HepG2 (cell line): Measurements from ENCODE around the gene RBM47. TPM values are rescaled to one million over a fixed set of nuclear protein-coding genes. Genes with fewer than 3 reads are reported as not detected.
A peak's percentile ranks its signal among the peaks of the same experiment; 100 is the strongest.

ENCODE experiments used
- ETV5 ChIP-seq: IDR thresholded peaks from 2 replicates; pipeline ENCODE4 v1.6.1; 2018; ENCODE audit warnings: missing biosample characterization, missing genetic modification reagents, inconsistent platforms, borderline replicate concordance
- FOXJ3 ChIP-seq: sonication (generic); formaldehyde crosslinking; IDR thresholded peaks from 2 replicates; pipeline ENCODE4 v1.4.0; 2020; ENCODE audit warnings: missing genetic modification reagents, mild to moderate bottlenecking, borderline replicate concordance
- MEF2D ChIP-seq: sonication (generic); formaldehyde crosslinking; IDR thresholded peaks from 2 replicates; pipeline ENCODE4 v1.5.1; 2020; ENCODE audit warnings: mild to moderate bottlenecking, missing genetic modification reagents
- MIER2 ChIP-seq: IDR thresholded peaks from 2 replicates; pipeline ENCODE4 v1.6.1; 2016; ENCODE audit warnings: missing biosample characterization, missing genetic modification reagents
- NR2F2 ChIP-seq: IDR thresholded peaks from 2 replicates; pipeline ENCODE4 v1.6.1; 2012; ENCODE audit warnings: low read depth, inconsistent platforms, borderline replicate concordance
- PPARG ChIP-seq: conservative IDR thresholded peaks from 2 replicates; pipeline ENCODE4 v1.6.1; 2016; ENCODE audit warnings: missing biosample characterization, missing genetic modification reagents
- RERE ChIP-seq: IDR thresholded peaks from 2 replicates; pipeline ENCODE4 v1.6.1; 2016; ENCODE audit warnings: low read depth, missing genetic modification reagents, missing compliant biosample characterization
- ZNF121 ChIP-seq: sonication (generic); formaldehyde crosslinking; IDR thresholded peaks from 2 replicates; pipeline ENCODE4 v1.5.0; 2020; ENCODE audit warnings: mild to moderate bottlenecking, missing genetic modification reagents
- ZNF17 ChIP-seq: sonication (generic); formaldehyde crosslinking; IDR thresholded peaks from 2 replicates; pipeline ENCODE4 v1.5.0; 2020; ENCODE audit warnings: mild to moderate bottlenecking, missing genetic modification reagents
- ZNF407 ChIP-seq: sonication (generic); formaldehyde crosslinking; IDR thresholded peaks from one replicate; pipeline ENCODE4 v1.5.1; 2020; ENCODE audit warnings: mild to moderate bottlenecking, missing genetic modification reagents; ENCODE audit errors: not compliant biosample characterization
- polyA plus RNA-seq, 8 experiments: library from polyadenylated mRNA; depleted of rRNA in 3 of 8; stranded (reverse) in 7 of 8; unstranded in 1 of 8; fragments of >200 nt; fragmentation: Illumina TruSeq in 4 of 8; extraction: Trizol in 4 of 8; gene quantifications; 2 replicates each; pipeline versions ENCODE4 v1.2.1 to v1.2.3, GENCODE V29; 2011 to 2016; ENCODE audit warnings: low read depth in 4 of 8, missing spikeins in 1 of 8, mixed read lengths in 1 of 8; ENCODE audit not compliant: insufficient read depth in 1 of 8
- total RNA-seq, 5 experiments: library from RNA; depleted of rRNA; stranded (reverse); fragments of >200 nt; fragmentation: Illumina TruSeq; extraction: Trizol; gene quantifications; 2 replicates each; pipeline ENCODE4 v1.2.3, GENCODE V29; 2016; ENCODE audit warnings: low read depth in 1 of 5
- TF ChIP-seq, protein P1 (sequence below): sonication (generic); formaldehyde crosslinking; IDR thresholded peaks from 2 replicates; pipeline ENCODE4 v1.5.1; 2020; ENCODE audit warnings: missing genetic modification reagents, mild to moderate bottlenecking, borderline replicate concordance

RBM47 gene
- total and polyA plus RNA-seq, 2 of the 13 experiments (the other 11 are each of a cell fraction or from before 2014, with no cell fraction given): 1.2 to 2.5 TPM

- peak; percentile 34; the same call in 1 of the 2 replicates for TF ChIP-seq RERE (CRISPR knock-in tag)
- no peak for TF ChIP-seq ZNF121
- peak; percentile 59; the same call in 1 of the 2 replicates for TF ChIP-seq ETV5 (CRISPR knock-in tag)
- TF ChIP-seq FOXJ3 (CRISPR knock-in tag): peak; percentile 25; the same call in 1 of the 2 replicates
- TF ChIP-seq, protein P1, sequence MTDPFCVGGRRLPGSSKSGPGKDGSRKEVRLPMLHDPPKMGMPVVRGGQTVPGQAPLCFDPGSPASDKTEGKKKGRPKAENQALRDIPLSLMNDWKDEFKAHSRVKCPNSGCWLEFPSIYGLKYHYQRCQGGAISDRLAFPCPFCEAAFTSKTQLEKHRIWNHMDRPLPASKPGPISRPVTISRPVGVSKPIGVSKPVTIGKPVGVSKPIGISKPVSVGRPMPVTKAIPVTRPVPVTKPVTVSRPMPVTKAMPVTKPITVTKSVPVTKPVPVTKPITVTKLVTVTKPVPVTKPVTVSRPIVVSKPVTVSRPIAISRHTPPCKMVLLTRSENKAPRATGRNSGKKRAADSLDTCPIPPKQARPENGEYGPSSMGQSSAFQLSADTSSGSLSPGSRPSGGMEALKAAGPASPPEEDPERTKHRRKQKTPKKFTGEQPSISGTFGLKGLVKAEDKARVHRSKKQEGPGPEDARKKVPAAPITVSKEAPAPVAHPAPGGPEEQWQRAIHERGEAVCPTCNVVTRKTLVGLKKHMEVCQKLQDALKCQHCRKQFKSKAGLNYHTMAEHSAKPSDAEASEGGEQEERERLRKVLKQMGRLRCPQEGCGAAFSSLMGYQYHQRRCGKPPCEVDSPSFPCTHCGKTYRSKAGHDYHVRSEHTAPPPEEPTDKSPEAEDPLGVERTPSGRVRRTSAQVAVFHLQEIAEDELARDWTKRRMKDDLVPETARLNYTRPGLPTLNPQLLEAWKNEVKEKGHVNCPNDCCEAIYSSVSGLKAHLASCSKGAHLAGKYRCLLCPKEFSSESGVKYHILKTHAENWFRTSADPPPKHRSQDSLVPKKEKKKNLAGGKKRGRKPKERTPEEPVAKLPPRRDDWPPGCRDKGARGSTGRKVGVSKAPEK (CRISPR knock-in tag): 0 out of 2 replicates have a peak, but pooled peaks have one; percentile 26
- TF ChIP-seq PPARG (CRISPR knock-in tag): no peak
- TF ChIP-seq NR2F2: no peak
- no peak for TF ChIP-seq MEF2D (CRISPR knock-in tag)
- no peak for TF ChIP-seq MIER2
- no peak for TF ChIP-seq ZNF17
- TF ChIP-seq ZNF407 (CRISPR knock-in tag): no peak
These were observed 52.8 kb downstream of the RBM47 start (continued) for GRCh38 chr4:40576651-40577480.
